ENCODE data around the gene SLC39A11. TPM values are rescaled to one million over a fixed set of nuclear protein-coding genes. Genes with fewer than 3 reads are reported as not detected.
"Not testable (repeated sequence)": the region's sequence is repeated elsewhere in the genome, so short reads cannot be mapped to it uniquely, and the experiment has no call there.

The SLC39A11 gene
- total RNA-seq, 1 experiment from 2014 or later = 15.2 TPM

GRCh38 chr17:73060721-73061120 is 31.8 kb downstream of the SLC39A11 start:
- Histone ChIP-seq H2BK15ac (ENCODE audit: low read depth, low read length) (no peak overlapping the region), H3K27ac (ENCODE audit: insufficient read length, low read depth, low read length) (no peak overlapping the region), H4K20me1 (ENCODE audit: control insufficient read depth, insufficient read depth, insufficient read length) (no peaks in the 10 kb centered on the region), H2BK20ac (ENCODE audit: low read depth, low read length, poor library complexity, severe bottlenecking) (no peak overlapping the region), H3K23me2 (ENCODE audit: insufficient read length, low read depth, low read length, poor library complexity, severe bottlenecking) (no peaks in the 10 kb centered on the region), H4K91ac (ENCODE audit: insufficient read length, low read depth, low read length) (no peak overlapping the region), H3K56ac (ENCODE audit: insufficient read length, low read depth, low read length) (no peak overlapping the region), H2BK5ac (ENCODE audit: insufficient read length, low read length) (no peak overlapping the region), H3K18ac (ENCODE audit: insufficient read length, low read depth, low read length) (no peak overlapping the region), H2BK120ac (ENCODE audit: low read depth, low read length, poor library complexity, severe bottlenecking) (no peak overlapping the region), H3K4me2 (ENCODE audit: insufficient read depth, insufficient read length, low read length) (no peak overlapping the region), H3K4ac (ENCODE audit: low read depth, low read length) (no peak overlapping the region), H3K4me1 (ENCODE audit: insufficient read depth, low read length) (no peaks in the 10 kb centered on the region), H3K79me2 (ENCODE audit: insufficient read depth, low read length) (no peaks in the 10 kb centered on the region), H2AFZ (ENCODE audit: low read length) (no peak overlapping the region), H3K23ac (ENCODE audit: insufficient read length, low read depth, low read length) (no peak overlapping the region), H2BK12ac (ENCODE audit: insufficient read length, low read depth, low read length) (no peak overlapping the region), H4K8ac (replicated peaks; ENCODE audit: insufficient read length, low read depth, low read length) (no peak overlapping the region), H3K27me3 (ENCODE audit: insufficient read depth, low read length) (no peaks in the 10 kb centered on the region), H3K9me3 (ENCODE audit: control insufficient read depth, low read depth, low read length) (no peaks in the 10 kb centered on the region), H4K5ac (ENCODE audit: insufficient read length, low read depth, low read length) (no peak overlapping the region), H3K9ac (ENCODE audit: extremely low read depth, insufficient read length, low read length) (no peak overlapping the region), H2AK5ac (ENCODE audit: insufficient read length, low read length) (no peak overlapping the region), H3T11ph (ENCODE audit: low read length) (no peak overlapping the region), H3K14ac (ENCODE audit: insufficient read depth, low read length) (no peak overlapping the region), H3K79me1 (ENCODE audit: insufficient read depth, low read depth, low read length, poor library complexity, severe bottlenecking) (no peaks in the 10 kb centered on the region)
- TF ChIP-seq, protein P1, sequence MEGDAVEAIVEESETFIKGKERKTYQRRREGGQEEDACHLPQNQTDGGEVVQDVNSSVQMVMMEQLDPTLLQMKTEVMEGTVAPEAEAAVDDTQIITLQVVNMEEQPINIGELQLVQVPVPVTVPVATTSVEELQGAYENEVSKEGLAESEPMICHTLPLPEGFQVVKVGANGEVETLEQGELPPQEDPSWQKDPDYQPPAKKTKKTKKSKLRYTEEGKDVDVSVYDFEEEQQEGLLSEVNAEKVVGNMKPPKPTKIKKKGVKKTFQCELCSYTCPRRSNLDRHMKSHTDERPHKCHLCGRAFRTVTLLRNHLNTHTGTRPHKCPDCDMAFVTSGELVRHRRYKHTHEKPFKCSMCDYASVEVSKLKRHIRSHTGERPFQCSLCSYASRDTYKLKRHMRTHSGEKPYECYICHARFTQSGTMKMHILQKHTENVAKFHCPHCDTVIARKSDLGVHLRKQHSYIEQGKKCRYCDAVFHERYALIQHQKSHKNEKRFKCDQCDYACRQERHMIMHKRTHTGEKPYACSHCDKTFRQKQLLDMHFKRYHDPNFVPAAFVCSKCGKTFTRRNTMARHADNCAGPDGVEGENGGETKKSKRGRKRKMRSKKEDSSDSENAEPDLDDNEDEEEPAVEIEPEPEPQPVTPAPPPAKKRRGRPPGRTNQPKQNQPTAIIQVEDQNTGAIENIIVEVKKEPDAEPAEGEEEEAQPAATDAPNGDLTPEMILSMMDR (conservative IDR thresholded peaks at IDR 0.05) = no peak
- no peak overlapping the region for H3K27ac Mint-ChIP-seq
- WGBS (ENCODE audit: extremely low coverage, insufficient read length, low lambda C conversion rate) = no CpG with 5 or more reads among the region's 7 CpGs
- no peaks in the 10 kb centered on the region for H3K9me3 Mint-ChIP-seq
- no peak for DNase-seq
- H3K4me1 Mint-ChIP-seq = no peaks in the 10 kb centered on the region; a peak in 1 of 4 replicates
- no peaks in the 10 kb centered on the region; a peak in 1 of 7 replicates for H3K36me3 Mint-ChIP-seq (ENCODE audit: insufficient read depth in 1 of 3, low read depth in 3 of 3)
- no peaks in the 10 kb centered on the region for H3K27me3 Mint-ChIP-seq (ENCODE audit: low read depth)
- no peak overlapping the region for H3K4me3 Mint-ChIP-seq

- not testable (repeated sequence) for H3K9ac ChIP-seq (ENCODE audit: extremely low read depth, insufficient read length, low read length); H3K27ac ChIP-seq (ENCODE audit: insufficient read length, low read depth, low read length); H3T11ph ChIP-seq (ENCODE audit: low read length); H3K23ac ChIP-seq (ENCODE audit: insufficient read length, low read depth, low read length); H3K56ac ChIP-seq (ENCODE audit: insufficient read length, low read depth, low read length); H3K27me3 ChIP-seq (ENCODE audit: insufficient read depth, low read length); H3K18ac ChIP-seq (ENCODE audit: insufficient read length, low read depth, low read length); H2BK15ac ChIP-seq (ENCODE audit: low read depth, low read length); H3K9me3 Mint-ChIP-seq; H4K20me1 ChIP-seq (ENCODE audit: control insufficient read depth, insufficient read depth, insufficient read length); H2BK5ac ChIP-seq (ENCODE audit: insufficient read length, low read length); H3K4me2 ChIP-seq (ENCODE audit: insufficient read depth, insufficient read length, low read length); H2BK12ac ChIP-seq (ENCODE audit: insufficient read length, low read depth, low read length); H3K36me3 Mint-ChIP-seq (ENCODE audit: insufficient read depth in 1 of 3, low read depth in 3 of 3); H3K14ac ChIP-seq (ENCODE audit: insufficient read depth, low read length); H3K4me1 ChIP-seq (ENCODE audit: insufficient read depth, low read length); H2AFZ ChIP-seq (ENCODE audit: low read length); H3K79me2 ChIP-seq (ENCODE audit: insufficient read depth, low read length); H3K9me3 ChIP-seq (ENCODE audit: control insufficient read depth, low read depth, low read length); H4K5ac ChIP-seq (ENCODE audit: insufficient read length, low read depth, low read length); H4K8ac ChIP-seq (replicated peaks; ENCODE audit: insufficient read length, low read depth, low read length); H2BK20ac ChIP-seq (ENCODE audit: low read depth, low read length, poor library complexity, severe bottlenecking); H3K23me2 ChIP-seq (ENCODE audit: insufficient read length, low read depth, low read length, poor library complexity, severe bottlenecking); H4K91ac ChIP-seq (ENCODE audit: insufficient read length, low read depth, low read length); H3K4ac ChIP-seq (ENCODE audit: low read depth, low read length); H3K27ac Mint-ChIP-seq; DNase-seq; H3K4me1 Mint-ChIP-seq; H3K79me1 ChIP-seq (ENCODE audit: insufficient read depth, low read depth, low read length, poor library complexity, severe bottlenecking); H3K27me3 Mint-ChIP-seq (ENCODE audit: low read depth); H3K4me3 Mint-ChIP-seq; H2BK120ac ChIP-seq (ENCODE audit: low read depth, low read length, poor library complexity, severe bottlenecking); H2AK5ac ChIP-seq (ENCODE audit: insufficient read length, low read length)
- 100% methylated on average over 1 of the region's 4 CpGs for WGBS (ENCODE audit: extremely low coverage, insufficient read length, low lambda C conversion rate)
These were observed 32.8 kb downstream of the SLC39A11 start for GRCh38 chr17:73059713-73060112.
